Thyroid gland (tissue), 4 donors: ENCODE results near the gene PHTF2. TPM values are rescaled to one million over a fixed set of nuclear protein-coding genes. Genes with fewer than 3 reads are reported as not detected.

Experiments used
- DNase-seq, 2 donors: peaks; one replicate each; pipeline ENCODE4 v3.0.0-alpha.2; 2019
- H3K27ac ChIP-seq, 3 donors: fragments of 200-600 bp; sonication (generic); 1 replicate in 2 of 3; 2 replicates in 1 of 3; pipeline ENCODE4 v1.5.1; 2016 to 2019; ENCODE audit warnings: mild to moderate bottlenecking in 1 of 3, moderate library complexity in 1 of 3
- H3K27me3 ChIP-seq: fragments of 200-600 bp; sonication (generic); one replicate; pipeline ENCODE4 v1.5.1; 2019
- H3K36me3 ChIP-seq, 2 donors: fragments of 200-600 bp; sonication (generic); one replicate each; pipeline ENCODE4 v1.5.1; 2016 to 2019
- H3K4me1 ChIP-seq, 2 donors: fragments of 200-600 bp; sonication (generic); one replicate each; pipeline ENCODE4 v1.5.1; 2017 to 2019
- H3K4me3 ChIP-seq, 3 donors: fragments of 200-600 bp; sonication (generic); replicated peaks in 1 of 3; 1 replicate in 2 of 3; 2 replicates in 1 of 3; pipeline ENCODE4 v1.5.1; 2016; ENCODE audit warnings: mild to moderate bottlenecking in 1 of 3
- H3K9me3 ChIP-seq: fragments of 200-600 bp; sonication (generic); one replicate; pipeline ENCODE4 v1.5.1; 2017
- POLR2A ChIP-seq, 2 donors: fragments of 450-650 bp; IDR thresholded peaks; one replicate each; pipeline ENCODE4 v1.6.1; 2017; ENCODE audit warnings: antibody characterized with exemption in 2 of 2, mild to moderate bottlenecking in 2 of 2, moderate library complexity in 1 of 2
- WGBS, 2 donors: methylation state at CpG; one replicate each; pipeline ENCODE4 v1.1.5; 2017; 5-methylcytosine and 5-hydroxymethylcytosine counted together
- intact Hi-C: fragments of 100-400 bp; cut with DNase I; formaldehyde crosslinking; loops from one replicate; pipeline ENCODE4 v1.15.1; 2023
- total RNA-seq, 4 donors: library from RNA; depleted of rRNA; stranded (reverse); fragments of >200 nt; gene quantifications; one replicate each; pipeline ENCODE4 v1.2.3, GENCODE V29; 2016
- TF ChIP-seq, protein P1 (sequence below), 6 experiments: fragments of 200-600 bp in 3 of 6; fragments of 450-650 bp in 3 of 6; sonication (generic) in 3 of 6; IDR thresholded peaks; one replicate each; pipeline ENCODE4 v1.5.1; 2016 to 2019; ENCODE audit warnings: antibody characterized with exemption in 6 of 6, mild to moderate bottlenecking in 2 of 6, inconsistent platforms in 1 of 6, moderate library complexity in 1 of 6

The PHTF2 gene
- total RNA-seq, 4 donors from 2014 or later = 15.3 to 28.3 (median 25.3) TPM

DNA sequence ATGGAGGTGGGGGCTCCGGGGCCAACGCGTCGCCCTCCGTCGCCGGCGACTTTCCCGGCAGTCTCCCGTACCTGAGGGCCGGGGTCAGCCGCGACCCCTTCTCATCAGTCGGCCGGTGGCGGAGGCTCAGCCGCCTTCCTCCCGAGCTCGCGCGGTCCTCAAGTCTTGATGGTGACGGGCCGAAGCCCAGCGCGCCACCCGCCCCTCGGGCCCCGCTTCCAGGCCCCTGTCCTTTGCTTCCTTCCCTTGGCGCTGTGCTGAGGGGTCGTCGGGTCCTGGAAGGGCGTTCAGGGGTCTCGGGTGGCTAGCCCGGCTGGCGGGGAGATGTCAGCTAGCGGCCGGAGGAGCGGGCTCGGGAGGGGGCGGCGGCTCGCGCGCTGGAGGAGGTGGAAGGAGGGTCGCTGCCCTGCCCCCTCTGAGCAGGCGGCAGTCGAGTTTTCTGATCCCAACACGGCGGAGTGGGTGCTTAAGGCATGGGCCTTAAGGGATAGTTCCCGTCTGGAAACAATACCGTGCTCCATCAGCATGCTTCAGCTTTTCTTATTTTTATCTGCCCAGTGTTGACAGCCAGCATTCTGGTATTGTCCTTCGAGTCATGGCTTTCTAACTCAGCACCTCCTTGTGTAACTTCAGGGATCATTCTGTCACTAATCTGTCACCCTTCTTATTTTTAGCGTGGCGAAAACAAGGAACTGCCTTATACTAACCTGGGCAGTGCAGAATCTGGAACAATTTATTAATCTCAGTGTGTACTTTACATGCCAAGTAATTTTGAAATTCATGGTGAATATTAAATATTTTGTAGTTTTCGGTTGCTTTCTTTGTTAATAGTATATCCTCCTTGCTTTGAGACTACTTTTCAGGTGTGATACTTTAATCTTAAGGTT is 748 bp downstream of the PHTF2 start:
- intact Hi-C loops = no loop called here

DNA sequence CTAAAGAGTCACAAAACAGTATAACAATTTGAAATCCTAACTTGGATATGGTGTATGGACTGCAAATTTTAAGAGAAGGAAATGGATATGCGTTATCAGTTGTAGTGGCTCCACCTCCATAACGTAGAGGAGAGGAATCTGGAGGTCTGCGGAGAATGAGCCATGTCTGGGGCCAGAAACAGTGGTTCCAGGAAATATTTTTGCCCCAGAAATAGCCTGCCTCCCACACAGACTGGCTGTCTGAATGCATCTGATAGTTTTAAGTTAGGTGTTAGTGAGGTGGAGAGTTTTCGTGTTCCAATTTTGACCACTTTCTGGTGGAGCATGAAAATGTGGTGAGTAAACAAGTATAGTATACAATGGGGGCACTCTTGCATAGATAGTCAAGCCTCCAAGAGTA is 1.6 kb downstream of the PHTF2 start:
- no peak overlapping the region for H3K27ac ChIP-seq
- H3K4me3 ChIP-seq = no peak overlapping the region
- DNase-seq = no peak
- no peaks in the 10 kb centered on the region for H3K9me3 ChIP-seq
- 62 to 68% methylated on average over 4 of the region's 4 CpGs for WGBS, 2 donors
- no peaks in the 10 kb centered on the region for H3K36me3 ChIP-seq
- intact Hi-C loops = no loop called here
- no peaks in the 10 kb centered on the region for H3K27me3 ChIP-seq
- no peak for TF ChIP-seq POLR2A (IDR thresholded peaks at IDR 0.05)
- TF ChIP-seq, protein P1, sequence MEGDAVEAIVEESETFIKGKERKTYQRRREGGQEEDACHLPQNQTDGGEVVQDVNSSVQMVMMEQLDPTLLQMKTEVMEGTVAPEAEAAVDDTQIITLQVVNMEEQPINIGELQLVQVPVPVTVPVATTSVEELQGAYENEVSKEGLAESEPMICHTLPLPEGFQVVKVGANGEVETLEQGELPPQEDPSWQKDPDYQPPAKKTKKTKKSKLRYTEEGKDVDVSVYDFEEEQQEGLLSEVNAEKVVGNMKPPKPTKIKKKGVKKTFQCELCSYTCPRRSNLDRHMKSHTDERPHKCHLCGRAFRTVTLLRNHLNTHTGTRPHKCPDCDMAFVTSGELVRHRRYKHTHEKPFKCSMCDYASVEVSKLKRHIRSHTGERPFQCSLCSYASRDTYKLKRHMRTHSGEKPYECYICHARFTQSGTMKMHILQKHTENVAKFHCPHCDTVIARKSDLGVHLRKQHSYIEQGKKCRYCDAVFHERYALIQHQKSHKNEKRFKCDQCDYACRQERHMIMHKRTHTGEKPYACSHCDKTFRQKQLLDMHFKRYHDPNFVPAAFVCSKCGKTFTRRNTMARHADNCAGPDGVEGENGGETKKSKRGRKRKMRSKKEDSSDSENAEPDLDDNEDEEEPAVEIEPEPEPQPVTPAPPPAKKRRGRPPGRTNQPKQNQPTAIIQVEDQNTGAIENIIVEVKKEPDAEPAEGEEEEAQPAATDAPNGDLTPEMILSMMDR (IDR thresholded peaks at IDR 0.05) = no peak
- H3K4me1 ChIP-seq = peaks cover 18 to 20% of the 10 kb centered on the region in 2 donors

More for the DNA sequence above, 748 bp downstream of the PHTF2 start:
- DNase-seq = peak; percentile 31 to 42
- WGBS, 2 donors = 3 to 5% methylated on average over 12 to 37 of the region's 55 CpGs
- Histone ChIP-seq H3K27ac (peak overlapping the region; percentile 72 to 91 (median 78)), H3K27me3 (no peaks in the 10 kb centered on the region), H3K4me3 (peak overlapping the region; percentile 78 to 83 (median 78)), H3K36me3 (no peaks in the 10 kb centered on the region), H3K9me3 (no peaks in the 10 kb centered on the region), H3K4me1 (peaks cover 18 to 20% of the 10 kb centered on the region in 2 donors)
- TF ChIP-seq, protein P1 (IDR thresholded peaks at IDR 0.05) = no peak
- peak in 1 of 2 donors; percentile 4 for TF ChIP-seq POLR2A (IDR thresholded peaks at IDR 0.05)

DNA sequence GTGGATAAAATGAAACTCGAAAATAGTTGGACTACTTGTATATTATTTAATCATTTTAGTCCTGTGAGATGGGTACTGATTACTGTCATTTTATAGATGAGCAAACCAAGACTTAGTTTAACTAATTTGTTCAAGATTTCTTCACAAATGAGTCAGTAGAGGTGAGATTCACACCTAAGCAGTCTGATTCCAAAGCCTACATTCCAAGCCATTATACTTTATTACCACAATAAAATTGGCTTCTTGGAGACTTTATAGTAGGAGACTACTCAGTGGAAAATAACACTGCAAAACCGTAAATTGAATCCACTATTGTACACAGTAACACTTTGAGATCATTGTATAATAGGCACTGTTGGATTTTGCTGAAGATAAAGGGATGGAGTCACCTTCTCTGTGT is 2.2 kb downstream of the PHTF2 start:
- TF ChIP-seq, protein P1 (IDR thresholded peaks at IDR 0.05) = no peak
- TF ChIP-seq POLR2A (IDR thresholded peaks at IDR 0.05) = no peak
- WGBS, 2 donors = 93 to 95% methylated on average over 2 of the region's 2 CpGs
- no peak for DNase-seq
- H3K27ac ChIP-seq = no peak overlapping the region
- H3K27me3 ChIP-seq = no peaks in the 10 kb centered on the region
- no peaks in the 10 kb centered on the region for H3K9me3 ChIP-seq
- H3K36me3 ChIP-seq = no peaks in the 10 kb centered on the region
- intact Hi-C loops = no loop called here
- peaks cover 18 to 20% of the 10 kb centered on the region in 2 donors for H3K4me1 ChIP-seq
- H3K4me3 ChIP-seq = no peak overlapping the region

DNA sequence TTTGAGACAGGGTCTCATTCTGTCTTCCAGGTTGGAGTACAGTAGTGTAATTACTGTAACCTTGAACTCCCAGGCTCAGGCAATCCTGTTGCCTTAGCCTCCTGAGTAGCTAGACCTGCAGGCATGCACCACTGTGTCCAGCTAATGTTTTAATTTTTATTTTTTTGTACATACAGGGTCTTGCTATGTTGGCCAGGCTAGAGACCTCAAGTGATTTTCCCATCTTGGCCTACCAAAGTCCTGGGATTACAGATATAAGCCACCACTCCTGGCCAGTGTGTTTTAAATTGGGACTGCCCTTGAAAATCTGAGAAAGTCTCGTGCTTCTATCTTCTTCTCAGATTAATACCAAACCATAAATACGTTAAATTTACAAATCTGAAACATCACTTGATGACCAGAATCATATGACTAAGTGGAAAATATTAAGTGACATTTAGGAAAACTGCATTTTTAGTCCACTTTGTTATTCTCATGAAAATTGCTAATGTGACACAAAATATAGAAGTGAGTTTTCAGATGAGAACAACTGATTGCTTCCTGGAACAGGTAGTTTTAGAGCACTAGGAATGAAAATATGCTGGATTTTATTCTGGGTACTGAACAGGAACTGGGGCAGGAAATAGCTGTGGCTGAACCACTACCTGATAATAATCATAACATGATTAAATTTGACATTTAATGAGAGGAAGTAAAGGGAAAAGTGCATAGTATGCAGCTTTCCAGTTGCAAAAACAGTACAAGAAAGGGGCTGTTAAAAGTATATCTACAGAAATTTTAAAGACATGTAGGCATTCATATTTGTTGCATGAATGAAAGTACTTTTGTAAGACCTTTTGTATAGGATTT is 4.2 kb downstream of the PHTF2 start:
- TF ChIP-seq POLR2A (IDR thresholded peaks at IDR 0.05) = no peak
- TF ChIP-seq, protein P1 (IDR thresholded peaks at IDR 0.05) = no peak
- no peak overlapping the region for H3K27ac ChIP-seq
- no peak overlapping the region for H3K4me3 ChIP-seq
- WGBS, 2 donors = 84 to 88% methylated on average over 2 of the region's 2 CpGs
- H3K9me3 ChIP-seq = no peaks in the 10 kb centered on the region
- no peaks in the 10 kb centered on the region for H3K27me3 ChIP-seq
- DNase-seq = no peak
- H3K4me1 ChIP-seq = peaks cover 0 to 7% of the 10 kb centered on the region in 2 donors
- H3K36me3 ChIP-seq = no peaks in the 10 kb centered on the region
- intact Hi-C loops = no loop called here
